Fibroblast of the aortic adventitia (primary cell): ENCODE data around the gene FAM171A1. TPM values are rescaled to one million over a fixed set of nuclear protein-coding genes. Genes with fewer than 3 reads are reported as not detected.

Experiments used
- DNase-seq: peaks from one replicate; pipeline ENCODE4 v3.0.0-alpha.2; 2010; ENCODE audit warnings: low read depth
- H3K4me3 ChIP-seq: 2 replicates; pipeline ENCODE4 v1.5.1; 2011; ENCODE audit warnings: low read depth, mild to moderate bottlenecking, control low read depth, low read length, moderate library complexity
- CTCF ChIP-seq: IDR thresholded peaks from 2 replicates; pipeline ENCODE4 v1.5.1; 2011; ENCODE audit warnings: mild to moderate bottlenecking, low read length, control low read depth, inconsistent platforms; ENCODE audit not compliant: insufficient read depth
- total RNA-seq: library from RNA; depleted of rRNA; stranded (reverse); fragments of >200 nt; gene quantifications from 2 replicates; pipeline ENCODE4 v1.2.3, GENCODE V29; 2012; ENCODE audit warnings: low replicate concordance

Gene FAM171A1
- total RNA-seq, 1 donor, result 43.6 TPM

- no peak for TF ChIP-seq CTCF
- H3K4me3 ChIP-seq, result no peak overlapping the region
- peak; percentile 73 for DNase-seq
Measured at GRCh38 chr10:15197276-15197675, 173.8 kb downstream of the FAM171A1 start.

GRCh38 chr10:15196021-15196834, 174.9 kb downstream of the FAM171A1 start:
- H3K4me3 ChIP-seq, result no peak overlapping the region
- no peak for TF ChIP-seq CTCF
- peak; percentile 42 for DNase-seq

GRCh38 chr10:15189133-15189885, 181.8 kb downstream of the FAM171A1 start:
- DNase-seq, result no peak
- no peak overlapping the region for H3K4me3 ChIP-seq
- TF ChIP-seq CTCF, result no peak

- DNase-seq, result no peak
- no peak overlapping the region for H3K4me3 ChIP-seq
- TF ChIP-seq CTCF, result no peak
Measured at GRCh38 chr10:15188603-15189002, 182.5 kb downstream of the FAM171A1 start.

GRCh38 chr10:15183689-15184481, 187.2 kb downstream of the FAM171A1 start:
- TF ChIP-seq CTCF, result no peak
- H3K4me3 ChIP-seq, result peak overlapping the region; percentile 40

GRCh38 chr10:15182540-15183207, 188.4 kb downstream of the FAM171A1 start:
- no peak for TF ChIP-seq CTCF
- H3K4me3 ChIP-seq, result peak overlapping the region; percentile 40
- peak; percentile 93 for DNase-seq

More at GRCh38 chr10:15183689-15184481, 187.2 kb downstream of the FAM171A1 start:
- no peak for DNase-seq
